Neural progenitor cell (in vitro differentiated cells): ENCODE data around the gene PCGF3. TPM values are rescaled to one million over a fixed set of nuclear protein-coding genes. Genes with fewer than 3 reads are reported as not detected.

Experiments used
- DNase-seq: peaks from one replicate; pipeline ENCODE4 v3.0.0-alpha.2; 2016; ENCODE audit warnings: low spot score
- H2AFZ ChIP-seq: fragments of 200-600 bp; sonication (generic); replicated peaks from 2 replicates; pipeline ENCODE4 v1.6.1; 2016; ENCODE audit warnings: antibody characterized with exemption
- H3F3A ChIP-seq: fragments of 200-600 bp; sonication (generic); 2 replicates; pipeline ENCODE4 v1.6.1; 2016; ENCODE audit warnings: antibody characterized with exemption, low read depth
- H3K27ac ChIP-seq: fragments of 200-600 bp; sonication (generic); 2 replicates; pipeline ENCODE4 v1.5.1; 2016; ENCODE audit warnings: mild to moderate bottlenecking
- H3K27me3 ChIP-seq: fragments of 200-600 bp; sonication (generic); 2 replicates; pipeline ENCODE4 v1.6.1; 2016; ENCODE audit warnings: mild to moderate bottlenecking, moderate library complexity
- H3K36me3 ChIP-seq: fragments of 200-600 bp; sonication (generic); 2 replicates; pipeline ENCODE4 v1.5.1; 2016
- H3K4me1 ChIP-seq: fragments of 200-600 bp; sonication (generic); 2 replicates; pipeline ENCODE4 v1.6.1; 2016; ENCODE audit warnings: mixed run types
- H3K4me2 ChIP-seq: fragments of 200-600 bp; sonication (generic); 2 replicates; pipeline ENCODE4 v1.6.1; 2016
- H3K4me3 ChIP-seq: fragments of 200-600 bp; sonication (generic); 2 replicates; pipeline ENCODE4 v1.5.1; 2016
- H3K79me2 ChIP-seq: fragments of 200-600 bp; sonication (generic); 2 replicates; pipeline ENCODE4 v1.6.1; 2016; ENCODE audit warnings: low read depth
- H3K9ac ChIP-seq: fragments of 200-600 bp; sonication (generic); 2 replicates; pipeline ENCODE4 v1.6.1; 2016
- H3K9me3 ChIP-seq: fragments of 200-600 bp; sonication (generic); 2 replicates; pipeline ENCODE4 v1.5.1; 2016; ENCODE audit warnings: low read depth
- H4K20me1 ChIP-seq: fragments of 200-600 bp; sonication (generic); 2 replicates; pipeline ENCODE4 v1.6.1; 2016; ENCODE audit warnings: low read depth
- H3K27ac Mint-ChIP-seq: 3 replicates; pipeline ENCODE4 v1.8.0; 2021; ENCODE audit warnings: mixed read lengths
- H3K27me3 Mint-ChIP-seq: 2 replicates; pipeline ENCODE4 v1.8.0; 2022; ENCODE audit warnings: low read depth, mild to moderate bottlenecking, inconsistent platforms, moderate library complexity, mixed read lengths; ENCODE audit not compliant: insufficient read depth
- H3K36me3 Mint-ChIP-seq: 3 replicates; pipeline ENCODE4 v1.8.0; 2021; ENCODE audit warnings: mixed read lengths
- H3K4me1 Mint-ChIP-seq: 3 replicates; pipeline ENCODE4 v1.8.0; 2021; ENCODE audit warnings: mixed read lengths
- H3K4me3 Mint-ChIP-seq: 3 replicates; pipeline ENCODE4 v1.8.0; 2021; ENCODE audit warnings: mild to moderate bottlenecking, moderate library complexity, mixed read lengths
- H3K9me3 Mint-ChIP-seq: 3 replicates; pipeline ENCODE4 v1.8.0; 2020; ENCODE audit warnings: mixed read lengths
- CTCF ChIP-seq: fragments of 200-600 bp; sonication (generic); IDR thresholded peaks from 2 replicates; pipeline ENCODE4 v1.5.1; 2017; ENCODE audit warnings: antibody characterized with exemption, mild to moderate bottlenecking
- EZH2 ChIP-seq: fragments of 200-600 bp; sonication (generic); IDR thresholded peaks from 2 replicates; pipeline ENCODE4 v1.6.1; 2017; ENCODE audit warnings: antibody characterized with exemption, mild to moderate bottlenecking, moderate library complexity
- EZH2phosphoT487 ChIP-seq: fragments of 200-600 bp; sonication (generic); IDR thresholded peaks from 2 replicates; pipeline ENCODE4 v1.6.1; 2017; ENCODE audit warnings: antibody characterized with exemption
- total RNA-seq: library from RNA; depleted of rRNA; stranded (reverse); fragments of >200 nt; gene quantifications from 2 replicates; pipeline ENCODE4 v1.2.3, GENCODE V29; 2015; ENCODE audit warnings: low replicate concordance

The PCGF3 gene
- total RNA-seq, 1 donor from 2014 or later: 44.7 TPM

- TF ChIP-seq EZH2phosphoT487 (no peak), CTCF (no peak), EZH2 (no peak)
- Histone ChIP-seq H3K27me3 (no peaks in the 10 kb centered on the region), H2AFZ (no peak overlapping the region), H3K4me1 (no peaks in the 10 kb centered on the region), H3F3A (peaks cover 3% of the 10 kb centered on the region), H3K4me3 (no peak overlapping the region), H3K27ac (no peak overlapping the region), H3K9ac (peak overlapping the region; percentile 14), H4K20me1 (peaks cover 64% of the 10 kb centered on the region), H3K36me3 (no peaks in the 10 kb centered on the region), H3K79me2 (peaks cover 76% of the 10 kb centered on the region), H3K4me2 (no peak overlapping the region), H3K9me3 (no peaks in the 10 kb centered on the region)
- no peak for DNase-seq
- Mint-ChIP-seq H3K36me3 (peaks cover 37% of the 10 kb centered on the region), H3K27ac (no peak overlapping the region), H3K4me3 (no peak overlapping the region), H3K27me3 (peaks cover 7% of the 10 kb centered on the region), H3K4me1 (peaks cover 10% of the 10 kb centered on the region), H3K9me3 (peaks cover 8% of the 10 kb centered on the region)
These were observed 21.2 kb downstream of the PCGF3 start for GRCh38 chr4:726838-727237.

GRCh38 chr4:727576-727975 is 21.9 kb downstream of the PCGF3 start:
- no peak for TF ChIP-seq CTCF
- TF ChIP-seq EZH2phosphoT487: no peak
- TF ChIP-seq EZH2: no peak
- no peaks in the 10 kb centered on the region for H3K9me3 ChIP-seq
- H3K4me3 ChIP-seq: no peak overlapping the region
- no peak overlapping the region for H3K27ac ChIP-seq
- H3F3A ChIP-seq: peaks cover 3% of the 10 kb centered on the region
- H3K9ac ChIP-seq: no peak overlapping the region
- H2AFZ ChIP-seq: no peak overlapping the region
- peaks cover 72% of the 10 kb centered on the region for H3K79me2 ChIP-seq
- Mint-ChIP-seq H3K4me3 (no peak overlapping the region), H3K9me3 (peaks cover 5% of the 10 kb centered on the region), H3K36me3 (peaks cover 32% of the 10 kb centered on the region), H3K27ac (no peak overlapping the region), H3K4me1 (peaks cover 10% of the 10 kb centered on the region), H3K27me3 (peaks cover 7% of the 10 kb centered on the region)
- H3K36me3 ChIP-seq: no peaks in the 10 kb centered on the region
- no peak for DNase-seq
- H3K27me3 ChIP-seq: no peaks in the 10 kb centered on the region
- peaks cover 66% of the 10 kb centered on the region for H4K20me1 ChIP-seq
- no peak overlapping the region for H3K4me2 ChIP-seq
- H3K4me1 ChIP-seq: no peaks in the 10 kb centered on the region

- Histone ChIP-seq H3K4me1 (no peaks in the 10 kb centered on the region), H4K20me1 (peaks cover 55% of the 10 kb centered on the region), H2AFZ (no peak overlapping the region), H3K36me3 (no peaks in the 10 kb centered on the region), H3K4me3 (no peak overlapping the region), H3K79me2 (peaks cover 53% of the 10 kb centered on the region), H3K27ac (peak overlapping the region; percentile 20), H3K4me2 (no peak overlapping the region), H3K9me3 (no peaks in the 10 kb centered on the region), H3K27me3 (no peaks in the 10 kb centered on the region), H3K9ac (no peak overlapping the region), H3F3A (peaks cover 3% of the 10 kb centered on the region)
- Mint-ChIP-seq H3K36me3 (peaks cover 31% of the 10 kb centered on the region), H3K4me3 (no peak overlapping the region), H3K9me3 (peaks cover 3% of the 10 kb centered on the region), H3K4me1 (peaks cover 10% of the 10 kb centered on the region), H3K27me3 (peaks cover 5% of the 10 kb centered on the region), H3K27ac (peak overlapping the region; percentile 13)
- no peak for TF ChIP-seq EZH2
- TF ChIP-seq CTCF: no peak
- TF ChIP-seq EZH2phosphoT487: no peak
- DNase-seq: no peak
These were observed 24.0 kb downstream of the PCGF3 start for GRCh38 chr4:729336-730315.
